ENCODE data around the gene PXDN.

PXDN gene

DNA sequence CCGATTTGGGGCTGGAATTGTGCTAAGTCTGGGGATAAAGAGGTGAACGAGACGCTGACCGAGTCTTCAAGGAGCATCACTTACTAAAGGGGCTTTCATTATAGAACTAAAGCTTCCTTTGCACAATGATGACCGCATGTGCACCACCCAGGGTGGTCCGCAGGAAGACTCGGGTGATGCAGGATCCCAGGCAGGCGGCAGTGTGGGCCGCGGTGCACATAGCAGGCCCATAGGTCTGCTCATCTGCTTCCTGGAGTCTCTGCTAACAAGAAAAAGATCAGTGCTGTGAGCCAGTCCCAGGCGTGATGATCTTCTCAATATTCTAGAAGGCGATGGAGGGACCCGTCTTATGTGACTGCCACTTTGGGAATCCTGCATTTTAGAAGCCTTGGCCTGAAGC is 122.8 kb downstream of the PXDN start:
- in situ Hi-C loops (cut with HindIII; ENCODE audit: low sequenced_read_pairs): no loop called here

DNA sequence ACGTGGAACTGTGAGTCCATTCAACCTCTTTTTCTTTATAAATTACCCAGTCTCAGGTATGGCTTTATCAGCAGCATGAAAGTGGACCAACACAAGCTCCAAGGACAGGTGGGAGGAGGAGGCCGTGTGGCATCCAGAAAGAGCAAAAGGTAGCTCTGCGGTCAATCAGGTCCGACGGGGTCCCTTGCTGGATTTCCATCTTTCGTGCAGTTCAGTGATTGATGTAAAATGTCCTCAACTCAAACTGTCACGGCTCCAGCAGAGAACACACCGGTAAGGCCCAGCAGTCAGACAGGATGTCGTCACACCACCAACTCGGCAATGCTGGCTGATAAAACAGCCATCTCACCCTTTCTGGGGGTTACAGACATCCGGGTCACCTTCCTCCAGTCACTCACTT is 123.3 kb downstream of the PXDN start:
- in situ Hi-C loops (cut with HindIII; ENCODE audit: low sequenced_read_pairs): no loop called here

DNA sequence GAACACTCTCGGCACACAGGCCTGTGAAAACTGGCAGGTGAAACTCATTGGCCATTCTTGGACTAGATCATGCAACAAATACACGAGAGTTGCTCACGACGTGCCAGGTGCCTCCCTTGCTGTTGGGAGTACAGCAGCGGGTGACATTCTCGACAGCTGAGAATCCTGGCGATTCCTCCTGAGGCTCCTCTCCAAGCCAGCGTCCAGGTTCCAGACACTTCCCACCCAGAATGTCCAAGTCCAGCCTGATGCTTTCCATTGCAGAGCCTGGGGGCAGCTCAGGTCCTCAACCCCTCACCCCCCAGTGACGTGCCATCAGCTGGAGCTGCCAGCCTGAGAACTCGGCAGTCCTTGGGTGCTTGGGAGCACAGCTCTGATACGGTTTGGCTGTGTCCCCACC is 124.2 kb downstream of the PXDN start:
- in situ Hi-C loops (cut with HindIII; ENCODE audit: low sequenced_read_pairs): no loop called here

DNA sequence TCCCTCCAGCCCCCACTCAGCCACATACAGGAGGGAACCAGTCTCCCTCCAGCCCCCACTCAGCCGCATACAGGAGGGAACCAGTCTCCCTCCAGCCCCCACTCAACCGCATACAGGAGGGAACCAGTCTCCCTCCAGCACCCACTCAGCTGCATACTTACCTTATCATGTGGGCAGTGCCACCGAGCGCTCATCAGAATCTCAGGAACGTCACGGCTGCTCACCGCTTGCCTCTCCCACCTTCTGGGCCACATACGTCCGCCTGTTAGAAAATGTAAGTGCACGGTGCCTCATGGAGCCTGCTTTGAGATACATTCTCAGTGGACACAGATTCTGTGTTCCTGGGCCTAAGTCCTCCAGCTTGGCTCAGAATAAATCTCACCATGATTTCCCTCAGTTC is 124.8 kb downstream of the PXDN start:
- in situ Hi-C loops (cut with HindIII; ENCODE audit: low sequenced_read_pairs): no loop called here

DNA sequence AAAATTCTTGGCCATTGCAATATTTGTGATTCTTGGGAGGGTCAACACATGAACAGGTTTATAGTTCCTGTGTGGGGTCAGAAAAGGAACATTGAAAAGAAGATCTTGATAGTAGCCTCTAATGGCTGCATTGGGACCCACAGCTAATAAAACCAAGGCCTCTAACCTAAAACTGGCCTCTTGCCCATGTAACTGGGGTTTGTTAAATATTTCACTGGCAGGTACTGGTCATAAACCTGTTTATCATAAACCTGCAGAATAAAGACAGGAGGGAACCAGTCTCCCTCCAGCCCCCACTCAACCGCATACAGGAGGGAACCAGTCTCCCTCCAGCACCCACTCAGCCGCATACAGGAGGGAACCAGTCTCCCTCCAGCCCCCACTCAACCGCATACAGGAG is 125.3 kb downstream of the PXDN start:
- in situ Hi-C loops (cut with HindIII; ENCODE audit: low sequenced_read_pairs): no loop called here

DNA sequence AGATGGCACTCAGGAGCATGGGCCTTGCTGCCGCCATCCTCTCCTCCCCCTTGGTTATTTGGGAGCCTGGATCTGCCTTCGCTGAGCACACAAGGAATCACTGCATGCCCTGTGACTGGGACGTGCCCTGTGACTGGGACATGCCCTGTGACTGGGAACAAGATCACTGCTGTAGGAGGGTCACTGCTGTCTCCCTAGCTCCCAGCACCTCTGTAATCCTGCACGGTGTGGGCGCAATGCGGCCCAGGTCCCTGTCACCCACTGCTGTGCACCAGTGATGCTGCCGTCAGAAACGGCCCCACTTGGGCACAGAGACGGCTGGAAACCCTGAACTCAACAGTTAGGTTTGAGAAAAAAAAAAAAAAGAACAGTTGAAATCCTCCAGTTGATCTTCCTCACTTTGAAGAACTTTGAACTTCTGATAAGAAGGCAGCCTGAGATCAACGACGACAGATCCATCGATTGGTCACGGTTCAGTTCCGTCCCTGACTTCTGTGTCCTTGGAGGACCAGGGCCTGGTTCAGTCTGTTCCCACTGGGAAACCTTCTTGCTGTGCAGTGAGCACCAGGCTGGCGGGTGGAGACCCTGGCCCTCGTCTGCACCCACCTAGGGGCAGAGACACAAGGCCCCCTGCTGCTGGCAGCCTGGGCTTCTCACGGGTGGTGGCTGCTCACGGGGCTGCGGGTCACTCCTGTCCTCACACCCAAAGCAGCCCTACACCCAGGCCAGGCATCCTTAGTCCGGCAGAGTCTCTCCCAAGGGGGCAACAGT is 125.9 kb downstream of the PXDN start:
- in situ Hi-C loops (cut with HindIII; ENCODE audit: low sequenced_read_pairs): no loop called here

DNA sequence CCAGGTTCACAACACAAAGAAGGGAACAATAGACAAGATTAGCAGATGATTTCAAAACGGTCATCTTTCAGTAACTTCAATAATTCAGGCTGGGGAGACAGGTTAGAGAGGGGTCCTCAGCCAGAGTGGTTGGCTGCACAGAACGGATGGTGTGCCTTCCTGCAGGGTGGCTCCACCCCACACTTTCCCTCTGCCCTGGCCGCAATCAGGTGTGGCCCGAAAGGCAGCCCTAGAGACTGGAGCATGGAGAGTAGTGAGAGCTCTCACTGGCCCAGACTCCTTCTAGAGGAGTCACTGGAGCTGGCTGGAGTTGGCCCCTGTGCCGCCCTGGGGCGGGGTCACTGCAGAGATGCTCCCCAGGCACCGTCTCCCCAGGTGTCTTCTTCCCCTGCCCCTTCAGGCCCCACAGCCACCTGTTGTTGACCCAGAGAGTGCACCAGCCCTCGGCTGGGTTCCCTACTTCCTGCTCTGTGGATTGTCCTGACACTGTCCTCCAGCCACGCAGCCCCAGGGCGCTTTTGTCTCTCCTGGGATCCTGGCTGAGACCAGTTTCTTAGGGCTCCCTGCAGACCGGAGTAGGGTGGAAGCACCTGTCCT is 126.8 kb downstream of the PXDN start:
- in situ Hi-C loops (cut with HindIII; ENCODE audit: low sequenced_read_pairs): no loop called here

DNA sequence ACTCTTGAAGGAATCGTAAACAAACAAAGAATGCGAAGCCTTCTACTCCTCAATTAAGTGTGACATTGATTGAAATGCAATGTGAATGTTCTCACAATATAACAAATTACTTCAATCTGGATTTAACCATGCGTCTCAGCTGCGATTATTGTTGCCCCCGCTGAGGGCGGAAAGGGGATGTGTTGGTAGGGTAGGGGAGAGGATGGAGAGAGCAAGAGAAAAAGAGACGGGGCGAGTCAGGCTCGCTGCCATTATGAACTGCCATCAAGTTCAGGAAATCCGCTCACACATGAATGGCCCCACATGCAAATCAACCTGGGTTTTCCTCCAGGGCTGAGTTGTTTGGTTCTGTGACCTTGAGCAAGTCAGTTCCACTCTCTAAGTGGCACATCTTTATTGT is 129.8 kb downstream of the PXDN start:
- in situ Hi-C loops (cut with HindIII; ENCODE audit: low sequenced_read_pairs): no loop called here

DNA sequence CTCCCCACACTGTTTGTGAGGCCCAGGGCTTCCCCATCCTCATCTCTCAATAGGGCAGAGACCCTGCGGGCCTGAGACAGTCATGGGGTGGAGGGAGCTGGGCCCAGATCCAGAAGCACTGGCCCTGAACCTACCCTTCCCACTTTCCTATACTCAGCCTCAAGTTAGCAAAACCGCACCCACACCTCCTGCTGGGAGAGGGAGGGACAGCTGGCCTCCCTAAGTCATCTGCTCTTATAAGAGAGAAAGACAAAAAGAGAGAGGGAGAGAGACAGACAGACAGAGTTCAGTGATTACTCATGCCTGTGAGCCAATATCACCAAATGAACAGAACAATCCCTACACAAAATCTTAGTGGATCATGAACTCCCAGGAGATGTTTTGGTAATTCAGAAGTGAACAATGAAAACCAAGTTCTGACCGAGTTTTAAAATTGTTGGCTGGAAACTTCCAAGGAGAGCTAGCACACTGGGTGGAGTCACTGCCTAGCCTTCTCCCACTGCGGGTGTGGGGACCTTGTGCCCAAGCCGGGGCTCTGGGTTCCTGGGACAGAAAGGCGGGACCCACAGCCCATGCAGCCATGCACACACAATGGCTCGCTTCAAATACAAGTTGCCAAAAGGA is 130.5 kb downstream of the PXDN start:
- in situ Hi-C loops (cut with HindIII; ENCODE audit: low sequenced_read_pairs): no loop called here

DNA sequence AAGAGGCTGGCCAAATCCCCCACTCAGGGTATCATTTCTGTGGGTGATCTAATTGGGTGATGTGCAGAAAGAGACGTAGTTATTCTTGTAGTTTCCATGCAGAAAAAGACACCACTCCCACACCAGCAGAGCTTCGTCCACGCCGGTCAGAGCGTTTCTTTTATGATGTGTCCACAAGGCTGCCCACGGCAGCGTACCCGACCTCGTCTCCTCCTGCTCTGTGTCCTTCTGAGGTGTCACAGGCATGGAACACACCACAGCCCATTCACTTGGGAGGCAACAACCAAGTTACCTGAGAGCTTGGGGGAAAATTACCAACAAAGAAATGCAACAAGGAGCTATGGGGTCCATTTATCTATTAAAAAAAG is 131.3 kb downstream of the PXDN start:
- in situ Hi-C loops (cut with HindIII; ENCODE audit: low sequenced_read_pairs): no loop called here

DNA sequence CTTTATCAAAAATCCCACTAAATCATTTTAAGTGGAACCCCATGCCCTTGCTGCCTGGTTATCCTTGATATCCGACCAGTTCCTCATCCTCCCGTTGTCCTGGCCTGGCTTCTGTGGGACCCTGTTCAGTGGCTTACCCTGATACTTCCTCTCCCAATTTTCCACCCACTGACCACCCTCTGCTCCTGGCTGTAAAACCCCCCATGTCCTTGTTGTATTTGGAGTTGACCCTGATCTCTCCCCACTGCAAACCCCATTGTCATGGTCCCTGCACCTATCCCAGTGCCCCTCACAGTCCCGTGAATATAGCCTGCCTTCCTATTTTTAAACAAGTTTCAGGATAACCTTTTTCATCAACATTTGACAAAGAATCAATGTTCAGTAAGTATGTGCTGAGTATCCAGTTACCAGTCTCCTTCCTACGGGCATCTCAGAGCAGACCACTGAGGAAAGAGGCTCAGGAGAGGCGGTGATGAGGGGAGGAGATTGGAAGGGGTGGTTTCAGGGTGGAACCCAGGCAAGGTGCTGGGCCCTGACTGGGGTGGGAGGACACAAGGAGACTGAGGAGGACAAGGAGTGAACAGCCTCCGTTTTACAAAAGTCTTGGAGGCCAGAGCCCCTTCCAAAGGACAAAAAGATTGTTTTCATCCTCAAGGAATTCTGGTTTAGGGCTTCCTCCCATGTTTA is 131.8 kb downstream of the PXDN start:
- in situ Hi-C loops (cut with HindIII; ENCODE audit: low sequenced_read_pairs): no loop called here

DNA sequence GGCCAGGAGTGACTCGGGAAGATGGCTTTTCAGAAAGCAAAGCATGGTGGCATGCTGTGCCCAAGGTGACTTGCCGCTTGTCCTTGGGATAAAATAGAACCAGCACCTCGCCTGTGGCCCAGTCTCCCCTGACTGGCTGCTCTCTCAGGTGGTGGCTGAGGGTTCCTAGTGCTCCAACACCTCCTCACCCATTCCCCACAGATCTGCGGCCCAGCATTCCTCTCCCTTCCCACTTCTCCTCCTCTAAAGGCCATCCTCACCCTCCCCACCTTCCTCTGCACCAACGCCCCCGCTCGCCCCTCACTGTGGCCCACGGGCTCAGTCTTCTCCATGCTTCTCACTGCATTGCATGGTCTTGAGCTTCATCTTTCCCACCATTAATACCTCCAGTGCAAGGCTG is 132.4 kb downstream of the PXDN start:
- in situ Hi-C loops (cut with HindIII; ENCODE audit: low sequenced_read_pairs): no loop called here

DNA sequence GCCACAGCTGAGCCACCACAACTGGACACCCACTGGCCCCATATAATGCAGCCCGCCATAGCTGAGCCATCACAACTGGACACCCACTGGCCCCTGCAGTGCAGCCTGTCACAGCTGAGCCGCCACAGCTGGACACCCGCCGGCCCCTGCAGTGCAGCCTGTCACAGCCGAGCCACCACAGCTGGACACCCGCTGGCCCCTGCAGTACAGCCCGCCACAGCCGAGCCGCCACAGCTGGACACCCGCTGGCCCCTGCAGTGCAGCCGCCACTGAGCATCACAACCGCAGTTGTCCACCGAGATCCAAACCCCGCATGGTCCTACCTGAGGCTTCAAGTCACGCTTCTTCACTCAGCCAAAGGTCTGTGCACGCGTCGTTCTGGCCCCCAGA is 134.2 kb downstream of the PXDN start:
- in situ Hi-C loops (cut with HindIII; ENCODE audit: low sequenced_read_pairs): no loop called here

DNA sequence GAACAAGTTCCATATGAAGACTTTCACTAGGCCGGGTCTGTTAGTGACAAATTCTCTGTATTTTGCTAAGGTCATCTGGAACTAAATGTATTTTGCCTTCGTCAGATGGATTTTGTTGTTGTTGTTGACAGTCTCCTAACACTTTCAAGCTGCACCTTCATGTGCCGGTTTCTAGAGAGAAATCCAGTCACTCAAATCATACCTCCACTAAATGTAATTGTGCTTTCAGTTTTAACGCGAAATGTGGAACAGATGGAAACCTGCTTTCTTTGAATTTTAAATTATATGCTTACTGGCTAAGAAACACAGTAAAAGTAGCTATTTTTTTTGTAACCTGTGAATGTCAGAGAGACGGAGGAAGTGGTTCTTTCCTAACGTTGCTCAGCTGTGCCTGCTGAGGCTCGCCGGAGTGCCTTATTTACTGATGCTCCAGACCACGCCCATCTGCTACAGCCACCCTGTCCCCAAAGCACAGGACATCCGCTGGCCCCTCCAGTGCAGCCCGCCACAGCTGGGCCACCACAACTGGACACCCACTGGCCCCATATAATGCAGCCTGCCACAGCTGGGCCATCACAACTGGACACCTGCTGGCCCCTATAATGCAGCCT is 134.7 kb downstream of the PXDN start:
- in situ Hi-C loops (cut with HindIII; ENCODE audit: low sequenced_read_pairs): no loop called here

DNA sequence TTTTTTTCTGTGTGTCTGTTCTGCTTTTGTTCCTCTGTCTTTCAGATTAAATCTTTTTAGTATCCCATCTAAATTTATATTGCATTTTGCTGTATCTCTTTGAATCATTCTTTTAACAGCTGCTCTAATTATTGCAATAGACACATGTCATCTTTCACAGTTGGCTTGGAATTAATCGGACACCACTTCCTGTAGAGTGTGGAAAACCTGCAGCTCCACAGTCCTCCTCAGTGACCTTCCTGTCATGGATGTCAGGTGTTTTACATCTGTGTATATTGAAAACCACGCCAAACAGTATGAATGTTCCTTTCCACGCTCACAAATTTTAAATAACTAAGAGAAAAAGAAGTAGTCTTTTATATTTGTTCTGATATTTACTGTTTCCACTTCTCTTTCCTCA is 135.3 kb downstream of the PXDN start:
- in situ Hi-C loops (cut with HindIII; ENCODE audit: low sequenced_read_pairs): no loop called here

DNA sequence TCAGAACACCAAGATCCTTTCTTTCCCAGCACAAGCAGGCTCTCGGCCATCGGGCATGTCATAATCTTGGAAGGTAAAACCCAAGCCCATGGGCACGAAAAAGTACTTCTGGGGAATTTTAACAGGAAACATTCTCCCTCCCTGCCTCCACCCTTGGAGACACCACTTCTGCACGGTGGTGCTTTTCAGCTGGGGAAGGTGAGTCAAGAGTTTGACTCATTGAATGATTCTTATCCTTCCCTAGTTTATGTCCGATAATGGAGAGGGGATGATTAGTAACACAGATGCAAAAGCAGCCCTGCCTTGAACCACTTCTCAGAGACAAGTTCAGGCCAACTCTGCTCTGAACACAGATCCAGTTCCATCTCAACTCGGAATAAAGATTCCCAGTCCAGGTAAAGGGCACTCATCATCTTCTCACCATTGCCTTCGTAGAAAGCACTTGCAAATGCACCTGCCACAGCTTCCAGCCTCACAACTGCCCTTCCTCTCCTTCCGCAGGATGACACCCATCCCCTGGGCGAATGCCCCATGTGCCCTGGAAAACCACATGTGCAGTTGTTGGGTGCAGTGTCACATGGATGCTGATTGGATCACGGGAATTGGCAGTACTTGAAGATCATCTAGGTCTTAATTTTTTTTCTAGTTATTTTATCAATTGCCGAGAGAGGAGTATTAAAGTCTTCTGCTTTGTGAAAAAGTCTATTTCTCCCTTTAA is 136.2 kb downstream of the PXDN start:
- in situ Hi-C loops (cut with HindIII; ENCODE audit: low sequenced_read_pairs): no loop called here

DNA sequence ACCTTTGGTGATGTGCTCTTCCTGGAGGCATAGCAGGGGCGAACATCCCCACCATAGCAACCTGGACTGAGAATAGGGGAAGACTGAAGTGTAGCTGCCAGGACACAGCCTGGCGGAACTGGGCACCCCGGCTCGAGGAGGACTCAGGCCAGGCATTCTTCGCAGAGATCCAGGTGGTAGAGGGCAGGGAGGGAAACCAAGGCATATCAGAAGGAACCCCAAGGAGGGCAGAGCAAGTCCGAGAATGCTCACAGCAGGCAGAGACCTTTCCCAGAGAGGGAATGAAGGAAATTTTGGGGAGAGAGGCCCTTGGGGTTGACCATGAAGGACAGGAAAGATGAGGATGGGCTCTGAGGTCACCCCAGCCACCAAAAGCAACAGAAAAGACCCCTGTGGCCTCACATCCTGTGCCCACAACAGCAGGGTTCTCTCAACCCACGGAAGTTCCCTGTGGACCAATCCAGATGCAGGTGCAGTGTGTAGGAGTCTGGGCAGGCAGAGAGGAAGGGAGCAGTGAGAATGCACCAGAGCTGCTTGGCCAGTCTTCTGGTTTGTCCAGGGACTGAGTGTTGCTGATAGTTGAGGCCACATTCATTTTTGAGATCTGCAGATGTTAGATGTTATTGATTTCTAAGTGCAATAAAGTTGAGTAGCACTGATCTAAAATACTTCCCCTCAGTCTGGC is 136.9 kb downstream of the PXDN start:
- in situ Hi-C loops (cut with HindIII; ENCODE audit: low sequenced_read_pairs): no loop called here

DNA sequence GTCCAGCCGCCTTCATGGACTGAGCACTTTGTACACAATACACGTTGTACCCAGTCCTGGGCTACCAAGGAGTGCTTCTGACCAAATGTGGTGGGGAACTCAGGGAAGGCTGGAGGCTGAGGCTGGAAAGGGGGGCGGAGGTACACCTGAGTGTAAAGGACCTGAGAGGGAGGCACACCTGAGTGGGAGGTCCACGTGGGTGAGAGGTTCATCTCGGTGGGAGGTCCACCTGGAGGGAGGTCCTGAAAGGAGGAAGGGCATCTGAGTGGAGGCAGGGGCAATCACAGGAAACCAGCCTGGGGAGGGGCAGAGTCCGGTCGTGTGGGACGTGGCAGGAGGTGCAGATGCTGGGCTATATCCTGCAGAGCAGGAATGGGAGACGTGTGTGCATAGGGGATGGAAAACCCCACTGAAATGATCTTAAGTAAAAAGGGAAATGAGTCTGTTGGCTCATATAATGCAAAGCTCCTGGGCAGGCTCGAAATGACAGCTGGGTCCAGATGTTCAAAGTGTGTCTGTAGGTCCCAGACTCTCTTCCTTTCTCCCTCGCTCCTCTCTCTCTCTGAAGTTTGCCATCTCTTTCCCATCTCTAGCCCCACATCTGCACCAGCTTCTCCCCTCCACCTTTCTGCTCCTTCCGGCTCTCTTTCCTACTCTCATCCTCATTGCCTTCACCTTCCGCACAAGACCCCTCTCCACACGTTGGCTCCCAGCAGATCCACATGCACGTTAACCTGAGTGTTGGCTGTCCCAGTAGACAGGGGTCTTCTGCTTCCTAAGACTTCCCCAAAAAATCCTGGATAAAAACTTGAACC is 137.7 kb downstream of the PXDN start:
- in situ Hi-C loops (cut with HindIII; ENCODE audit: low sequenced_read_pairs): no loop called here

DNA sequence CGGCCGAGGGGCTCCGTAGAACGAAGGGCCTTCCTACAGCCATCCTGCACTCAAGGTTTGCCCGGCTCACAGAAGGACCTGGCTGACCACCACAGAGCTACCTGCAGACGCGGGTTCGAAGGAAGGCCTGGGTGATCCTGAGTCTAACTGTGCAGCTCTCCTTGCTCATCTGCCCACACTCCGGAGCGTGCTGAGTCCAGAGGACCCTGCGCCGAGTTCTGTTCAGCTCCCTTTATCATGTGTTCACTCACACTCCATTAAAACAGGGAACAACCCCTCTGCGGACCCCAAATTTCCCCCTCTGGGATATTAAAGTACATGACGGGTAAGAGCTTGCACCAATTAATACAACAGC is 138.3 kb downstream of the PXDN start:
- in situ Hi-C loops (cut with HindIII; ENCODE audit: low sequenced_read_pairs): no loop called here
